Fibroblast of the aortic adventitia (primary cell): ENCODE measurements around the gene ZCCHC7. TPM values are rescaled to one million over a fixed set of nuclear protein-coding genes. Genes with fewer than 3 reads are reported as not detected.
A peak's percentile ranks its signal among the peaks of the same experiment; 100 is the strongest.
"Not testable (repeated sequence)": the region's sequence is repeated elsewhere in the genome, so short reads cannot be mapped to it uniquely, and the experiment has no call there.

Source experiments
- DNase-seq: peaks from one replicate; pipeline ENCODE4 v3.0.0-alpha.2; 2010; ENCODE audit warnings: low read depth
- H3K4me3 ChIP-seq: 2 replicates; pipeline ENCODE4 v1.5.1; 2011; ENCODE audit warnings: low read depth, mild to moderate bottlenecking, control low read depth, low read length, moderate library complexity
- total RNA-seq: library from RNA; depleted of rRNA; stranded (reverse); fragments of >200 nt; gene quantifications from 2 replicates; pipeline ENCODE4 v1.2.3, GENCODE V29; 2012; ENCODE audit warnings: low replicate concordance
- TF ChIP-seq, protein P1 (sequence below): IDR thresholded peaks from 2 replicates; pipeline ENCODE4 v1.5.1; 2011; ENCODE audit warnings: mild to moderate bottlenecking, low read length, control low read depth, inconsistent platforms; ENCODE audit not compliant: insufficient read depth

Gene ZCCHC7
- total RNA-seq, 1 donor: 31.8 TPM

DNA sequence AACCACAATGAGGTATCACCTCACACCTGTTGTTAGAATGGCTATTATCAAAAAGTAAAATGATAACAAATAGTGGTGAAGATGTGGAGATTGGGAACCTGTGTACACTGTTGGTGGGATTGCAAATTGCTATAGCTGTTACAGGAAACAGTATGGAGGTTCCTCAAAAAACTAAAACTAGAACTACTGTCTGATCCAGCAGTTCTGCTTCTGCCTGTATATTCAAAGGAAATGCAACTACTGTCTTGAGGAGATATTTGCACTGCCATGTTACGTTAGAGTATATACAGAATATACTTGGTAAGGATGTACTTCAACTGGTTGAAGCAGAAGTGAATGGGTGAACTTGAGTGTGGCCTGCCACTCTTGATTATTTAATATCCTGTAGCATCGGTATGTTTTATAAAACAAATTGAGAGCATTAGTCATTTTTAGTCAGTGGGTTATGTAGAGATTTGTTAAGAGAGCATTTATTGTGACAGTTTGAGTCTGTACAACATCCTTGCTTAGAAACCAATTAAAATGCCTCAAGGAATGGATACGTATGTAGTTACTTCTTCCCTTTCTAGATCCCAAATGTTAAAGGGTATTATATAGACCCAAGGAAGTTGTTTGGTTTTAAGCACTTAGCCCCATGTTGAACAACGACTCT lies 37.5 kb downstream of the ZCCHC7 start:
- no peak for DNase-seq
- TF ChIP-seq, protein P1, sequence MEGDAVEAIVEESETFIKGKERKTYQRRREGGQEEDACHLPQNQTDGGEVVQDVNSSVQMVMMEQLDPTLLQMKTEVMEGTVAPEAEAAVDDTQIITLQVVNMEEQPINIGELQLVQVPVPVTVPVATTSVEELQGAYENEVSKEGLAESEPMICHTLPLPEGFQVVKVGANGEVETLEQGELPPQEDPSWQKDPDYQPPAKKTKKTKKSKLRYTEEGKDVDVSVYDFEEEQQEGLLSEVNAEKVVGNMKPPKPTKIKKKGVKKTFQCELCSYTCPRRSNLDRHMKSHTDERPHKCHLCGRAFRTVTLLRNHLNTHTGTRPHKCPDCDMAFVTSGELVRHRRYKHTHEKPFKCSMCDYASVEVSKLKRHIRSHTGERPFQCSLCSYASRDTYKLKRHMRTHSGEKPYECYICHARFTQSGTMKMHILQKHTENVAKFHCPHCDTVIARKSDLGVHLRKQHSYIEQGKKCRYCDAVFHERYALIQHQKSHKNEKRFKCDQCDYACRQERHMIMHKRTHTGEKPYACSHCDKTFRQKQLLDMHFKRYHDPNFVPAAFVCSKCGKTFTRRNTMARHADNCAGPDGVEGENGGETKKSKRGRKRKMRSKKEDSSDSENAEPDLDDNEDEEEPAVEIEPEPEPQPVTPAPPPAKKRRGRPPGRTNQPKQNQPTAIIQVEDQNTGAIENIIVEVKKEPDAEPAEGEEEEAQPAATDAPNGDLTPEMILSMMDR: no peak
- no peak overlapping the region for H3K4me3 ChIP-seq

DNA sequence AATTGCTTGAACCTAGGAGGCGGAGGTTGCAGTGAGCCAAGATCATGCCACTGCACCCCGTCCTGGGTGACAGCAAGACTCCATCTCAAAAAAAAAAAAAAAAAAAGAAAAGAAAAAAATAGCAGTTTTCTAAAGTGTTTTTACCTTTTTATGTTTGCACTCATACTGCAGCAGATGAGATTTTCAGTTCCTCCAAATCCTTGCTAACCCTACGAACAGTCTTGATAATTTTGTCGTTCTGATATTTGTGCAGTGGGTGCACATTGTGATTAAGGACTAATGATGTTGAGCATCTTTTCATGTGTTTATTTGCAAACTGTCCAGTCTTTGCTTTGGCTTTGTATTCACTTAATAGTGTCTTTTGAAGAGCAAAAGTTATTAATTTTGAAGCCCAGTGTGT lies 42.9 kb downstream of the ZCCHC7 start:
- no peak overlapping the region for H3K4me3 ChIP-seq
- TF ChIP-seq, protein P1: no peak
- DNase-seq: no peak

- H3K4me3 ChIP-seq, DNase-seq: not testable (repeated sequence)
Observed at GRCh38 chr9:37164335-37164734, 44.0 kb downstream of the ZCCHC7 start.

DNA sequence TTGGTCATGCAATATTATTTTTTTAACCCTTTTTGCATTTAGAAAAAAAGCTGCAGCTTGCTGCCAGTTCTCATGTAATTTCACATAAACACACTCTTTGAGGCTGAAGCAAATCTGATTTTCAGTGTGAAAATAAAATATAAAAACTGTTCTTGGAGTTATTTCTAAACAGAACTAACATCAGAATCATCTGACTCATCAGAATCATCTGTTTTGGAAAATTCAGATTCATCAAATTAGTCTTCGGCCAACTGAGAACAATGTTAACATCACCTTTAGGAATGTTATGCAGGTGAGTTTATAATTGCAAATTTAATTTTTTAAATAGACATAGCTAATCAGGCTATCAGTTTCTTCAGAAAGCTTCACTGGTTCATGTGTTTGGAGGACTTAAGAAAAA lies 45.3 kb downstream of the ZCCHC7 start:
- H3K4me3 ChIP-seq: no peak overlapping the region
- no peak for DNase-seq
- TF ChIP-seq, protein P1: no peak

GRCh38 chr9:37167456-37168047 lies 47.2 kb downstream of the ZCCHC7 start:
- no peak overlapping the region for H3K4me3 ChIP-seq
- TF ChIP-seq, protein P1: no peak
- DNase-seq: peak; percentile 9

- no peak overlapping the region for H3K4me3 ChIP-seq
- TF ChIP-seq, protein P1: no peak
Observed at GRCh38 chr9:37172557-37172956, 52.2 kb downstream of the ZCCHC7 start.

GRCh38 chr9:37174247-37174646 lies 53.9 kb downstream of the ZCCHC7 start:
- DNase-seq: peak; percentile 66
- TF ChIP-seq, protein P1: no peak
- H3K4me3 ChIP-seq: no peak overlapping the region

More at GRCh38 chr9:37172557-37172956, 52.2 kb downstream of the ZCCHC7 start:
- DNase-seq: no peak
